B cell (primary cell): ENCODE measurements around the gene TENM4. TPM values are rescaled to one million over a fixed set of nuclear protein-coding genes. Genes with fewer than 3 reads are reported as not detected.

Experiments
- ATAC-seq: fragments of 200-7000 bp; cut with Tn5 transposase; one replicate; pipeline ENCODE4 v1.10.0; 2021; ENCODE audit warnings: low read depth, mild to moderate bottlenecking, moderate number of reproducible peaks, moderate library complexity
- CTCF ChIA-PET: fragments of 350-600 bp; sonication (Branson Sonifier 250); formaldehyde crosslinking; loops from one replicate; lab custom pipeline; 2021; ENCODE audit warnings: antibody characterized with exemption, inconsistent platforms; lab: Charles Lee
- POLR2A ChIA-PET: fragments of 350-600 bp; sonication (Branson Sonifier 250); formaldehyde crosslinking; loops from one replicate; lab custom pipeline; 2021; ENCODE audit warnings: antibody characterized with exemption; lab: Charles Lee
- DNase-seq: peaks from one replicate; pipeline ENCODE4 v3.0.0; 2013
- H2AFZ ChIP-seq: 2 replicates; pipeline ENCODE4 v1.6.1; 2012; ENCODE audit warnings: mild to moderate bottlenecking, low read depth, low read length; ENCODE audit not compliant: insufficient read depth, poor library complexity, severe bottlenecking
- H3K27ac ChIP-seq, 2 donors: 1 replicate in 1 of 2; 2 replicates in 1 of 2; pipeline ENCODE4 v1.5.1; 2012 to 2013; ENCODE audit warnings: low read length in 2 of 2, mild to moderate bottlenecking in 2 of 2, moderate library complexity in 1 of 2
- H3K27me3 ChIP-seq, 4 experiments: fragments of 200-600 bp in 1 of 4; sonication (generic) in 1 of 4; replicated peaks in 1 of 4; 1 replicate in 2 of 4; 2 replicates in 2 of 4; pipeline versions ENCODE4 v1.6.1 to v1.7.0; 2013 to 2016; ENCODE audit warnings: low read length in 3 of 4, mild to moderate bottlenecking in 2 of 4, mixed read lengths in 1 of 4, moderate library complexity in 1 of 4; ENCODE audit not compliant: insufficient read depth in 4 of 4, control insufficient read depth in 3 of 4; ENCODE audit errors: control extremely low read depth in 1 of 4
- H3K36me3 ChIP-seq, 2 experiments: replicated peaks in 1 of 2; 1 replicate in 1 of 2; 2 replicates in 1 of 2; pipeline versions ENCODE4 v1.6.1 to v1.7.1; 2013; ENCODE audit warnings: low read length in 1 of 2; ENCODE audit not compliant: insufficient read depth in 2 of 2, control insufficient read depth in 1 of 2; ENCODE audit errors: control extremely low read depth in 1 of 2, extremely low read depth in 1 of 2
- H3K4me1 ChIP-seq, 2 donors: fragments of 200-600 bp in 1 of 2; sonication (generic) in 1 of 2; 1 replicate in 1 of 2; 2 replicates in 1 of 2; pipeline versions ENCODE4 v1.5.1 to v1.6.1; 2013 to 2017; ENCODE audit warnings: low read length in 2 of 2; ENCODE audit not compliant: control insufficient read depth in 2 of 2, insufficient read depth in 2 of 2
- H3K4me2 ChIP-seq: replicated peaks from 2 replicates; pipeline ENCODE3; 2012; ENCODE audit warnings: mild to moderate bottlenecking, low read depth, low read length; ENCODE audit not compliant: poor library complexity, severe bottlenecking
- H3K4me3 ChIP-seq, 5 experiments: fragments of 200-600 bp in 1 of 5; sonication (generic) in 1 of 5; 1 replicate in 3 of 5; 2 replicates in 2 of 5; pipeline versions ENCODE4 v1.5.1 to v1.7.0; 2011 to 2016; ENCODE audit warnings: low read length in 4 of 5, mild to moderate bottlenecking in 4 of 5, low read depth in 2 of 5, control low read depth in 1 of 5, moderate library complexity in 1 of 5; ENCODE audit not compliant: insufficient read depth in 1 of 5; ENCODE audit errors: control extremely low read depth in 1 of 5, extremely low read depth in 1 of 5
- H3K79me2 ChIP-seq: fragments of 200-600 bp; sonication (generic); one replicate; pipeline ENCODE4 v1.6.0; 2016; ENCODE audit warnings: low read length; ENCODE audit not compliant: control insufficient read depth, insufficient read depth
- H3K9ac ChIP-seq: fragments of 200-600 bp; sonication (generic); 2 replicates; pipeline ENCODE4 v1.6.1; 2017; ENCODE audit warnings: mild to moderate bottlenecking, low read length, moderate library complexity
- H3K9me3 ChIP-seq, 3 donors: one replicate each; pipeline versions ENCODE4 v1.6.1 to v1.7.1; 2013; ENCODE audit warnings: low read length in 2 of 3; ENCODE audit not compliant: control insufficient read depth in 2 of 3, insufficient read depth in 1 of 3; ENCODE audit errors: control extremely low read depth in 1 of 3
- H4K20me1 ChIP-seq: 2 replicates; pipeline ENCODE4 v1.6.0; 2012; ENCODE audit warnings: mild to moderate bottlenecking, low read length; ENCODE audit not compliant: insufficient read depth, control insufficient read depth, poor library complexity, severe bottlenecking
- H3K27ac Mint-ChIP-seq: one replicate; pipeline ENCODE4 v1.8.0; 2021; ENCODE audit warnings: mixed read lengths
- H3K27me3 Mint-ChIP-seq: one replicate; pipeline ENCODE4 v1.8.0; 2021; ENCODE audit warnings: mixed read lengths
- H3K4me1 Mint-ChIP-seq: one replicate; pipeline ENCODE4 v1.8.0; 2021; ENCODE audit warnings: mixed read lengths
- H3K4me3 Mint-ChIP-seq: one replicate; pipeline ENCODE4 v1.8.0; 2021; ENCODE audit warnings: mixed read lengths
- H3K9me3 Mint-ChIP-seq: one replicate; pipeline ENCODE4 v1.8.0; 2022; ENCODE audit warnings: mixed read lengths; ENCODE audit not compliant: insufficient read depth
- EZH2 ChIP-seq: IDR thresholded peaks from 2 replicates; pipeline ENCODE4 v1.6.1; 2012; ENCODE audit warnings: borderline replicate concordance, low read depth, mild to moderate bottlenecking, moderate library complexity, low read length; ENCODE audit not compliant: insufficient read depth, poor library complexity, severe bottlenecking
- whole genome bisulfite sequencing: methylation state at CpG from one replicate; pipeline ENCODE4 v1.1.5; 2013; ENCODE audit warnings: missing lambda C conversion rate; ENCODE audit not compliant: insufficient coverage; 5-methylcytosine and 5-hydroxymethylcytosine counted together
- intact Hi-C: fragments of 100-400 bp; cut with micrococcal nuclease; formaldehyde crosslinking; loops from one replicate; pipeline ENCODE4 v1.10.0; 2022
- polyA plus RNA-seq: library from polyadenylated mRNA; depleted of rRNA; stranded (reverse); fragments of >200 nt; gene quantifications from 2 replicates; pipeline ENCODE4 v1.2.3, GENCODE V29; 2012
- total RNA-seq, 2 donors: library from RNA; stranded (reverse); fragments of 120-200 nt in 1 of 2; gene quantifications; 1 replicate in 1 of 2; 2 replicates in 1 of 2; pipeline versions ENCODE4 v1.2.3 to v1.2.4, GENCODE V29; 2013 to 2022
- TF ChIP-seq, protein P1 (sequence below): fragments of 200-600 bp; IDR thresholded peaks from one replicate; pipeline ENCODE4 v1.8.0; 2022; ENCODE audit warnings: antibody characterized with exemption, mild to moderate bottlenecking

TENM4 gene
- total and polyA plus RNA-seq, 2 donors (not counting 1 experiment from before 2014, with no cell fraction given), result 0.09 to 5.7 TPM

GRCh38 chr11:79342686-79343085, 98.1 kb downstream of the TENM4 start:
- intact Hi-C loops, result no loop called here
- no peak overlapping the region for H3K4me2 ChIP-seq
- DNase-seq, result no peak
- H4K20me1 ChIP-seq, result no peaks in the 10 kb centered on the region
- 50% methylated on average over 3 of the region's 6 CpGs for WGBS
- Mint-ChIP-seq H3K4me1 (no peaks in the 10 kb centered on the region), H3K27ac (no peak overlapping the region), H3K9me3 (no peaks in the 10 kb centered on the region), H3K4me3 (no peak overlapping the region), H3K27me3 (peaks cover 5% of the 10 kb centered on the region)
- no peaks in the 10 kb centered on the region for H3K36me3 ChIP-seq
- ChIA-PET POLR2A (no interaction called here), CTCF (interaction anchor here (1.2 kb wide), 1 partner anchor 14 kb away, joined by 3 read pairs; no protein-coding TSS in a partner anchor)
- no peak overlapping the region for H3K4me3 ChIP-seq
- no peak overlapping the region for H3K27ac ChIP-seq
- no peak overlapping the region for H2AFZ ChIP-seq
- H3K27me3 ChIP-seq, result no peaks in the 10 kb centered on the region
- H3K9ac ChIP-seq, result no peak overlapping the region
- H3K79me2 ChIP-seq, result no peaks in the 10 kb centered on the region
- ATAC-seq, result no peak
- H3K9me3 ChIP-seq, result no peaks in the 10 kb centered on the region
- TF ChIP-seq, protein P1, sequence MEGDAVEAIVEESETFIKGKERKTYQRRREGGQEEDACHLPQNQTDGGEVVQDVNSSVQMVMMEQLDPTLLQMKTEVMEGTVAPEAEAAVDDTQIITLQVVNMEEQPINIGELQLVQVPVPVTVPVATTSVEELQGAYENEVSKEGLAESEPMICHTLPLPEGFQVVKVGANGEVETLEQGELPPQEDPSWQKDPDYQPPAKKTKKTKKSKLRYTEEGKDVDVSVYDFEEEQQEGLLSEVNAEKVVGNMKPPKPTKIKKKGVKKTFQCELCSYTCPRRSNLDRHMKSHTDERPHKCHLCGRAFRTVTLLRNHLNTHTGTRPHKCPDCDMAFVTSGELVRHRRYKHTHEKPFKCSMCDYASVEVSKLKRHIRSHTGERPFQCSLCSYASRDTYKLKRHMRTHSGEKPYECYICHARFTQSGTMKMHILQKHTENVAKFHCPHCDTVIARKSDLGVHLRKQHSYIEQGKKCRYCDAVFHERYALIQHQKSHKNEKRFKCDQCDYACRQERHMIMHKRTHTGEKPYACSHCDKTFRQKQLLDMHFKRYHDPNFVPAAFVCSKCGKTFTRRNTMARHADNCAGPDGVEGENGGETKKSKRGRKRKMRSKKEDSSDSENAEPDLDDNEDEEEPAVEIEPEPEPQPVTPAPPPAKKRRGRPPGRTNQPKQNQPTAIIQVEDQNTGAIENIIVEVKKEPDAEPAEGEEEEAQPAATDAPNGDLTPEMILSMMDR, result no peak
- no peak for TF ChIP-seq EZH2
- H3K4me1 ChIP-seq, result no peaks in the 10 kb centered on the region

DNA sequence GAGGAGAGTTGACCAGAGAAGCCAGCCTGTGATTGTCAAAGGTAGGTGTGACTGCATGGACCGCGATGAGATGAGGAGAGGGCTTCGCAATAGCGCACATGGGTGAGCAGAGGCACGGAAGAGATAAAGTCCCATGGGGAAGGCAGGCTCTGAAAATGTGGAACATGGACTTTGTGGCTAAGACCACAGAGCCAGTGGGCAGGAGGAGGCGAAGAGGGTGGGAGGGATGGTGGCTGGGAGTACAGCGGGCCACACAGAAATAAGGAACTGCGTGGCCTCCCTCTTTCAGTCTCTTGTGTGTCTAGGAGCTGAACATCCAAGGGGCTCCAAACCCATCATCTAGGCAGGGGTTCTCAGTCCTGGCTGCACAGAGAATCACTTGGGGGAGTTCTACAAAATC, 98.6 kb downstream of the TENM4 start:
- H3K4me2 ChIP-seq, result no peak overlapping the region
- H3K4me3 Mint-ChIP-seq, result no peak overlapping the region
- no peak overlapping the region for H3K4me3 ChIP-seq
- no peak overlapping the region for H3K27ac Mint-ChIP-seq
- CTCF ChIA-PET, result interaction anchor here (1.2 kb wide), 1 partner anchor 13 kb away, joined by 3 read pairs; no protein-coding TSS in a partner anchor
- H3K36me3 ChIP-seq, result no peaks in the 10 kb centered on the region
- no peaks in the 10 kb centered on the region for H3K27me3 ChIP-seq
- no peaks in the 10 kb centered on the region for H3K4me1 Mint-ChIP-seq
- no peak for DNase-seq
- no peak overlapping the region for H3K9ac ChIP-seq
- H3K79me2 ChIP-seq, result no peaks in the 10 kb centered on the region
- intact Hi-C loops, result no loop called here
- no peaks in the 10 kb centered on the region for H4K20me1 ChIP-seq
- ATAC-seq, result no peak
- POLR2A ChIA-PET, result no interaction called here
- H3K4me1 ChIP-seq, result no peaks in the 10 kb centered on the region
- peaks cover 5% of the 10 kb centered on the region for H3K27me3 Mint-ChIP-seq
- H3K27ac ChIP-seq, result no peak overlapping the region
- TF ChIP-seq EZH2, result no peak
- no peak overlapping the region for H2AFZ ChIP-seq
- no peaks in the 10 kb centered on the region for H3K9me3 ChIP-seq
- no peaks in the 10 kb centered on the region for H3K9me3 Mint-ChIP-seq
- WGBS, result 66% methylated on average over 8 of the region's 8 CpGs
